ENCODE results near the gene CHST13.

The CHST13 gene

GRCh38 chr3:126488185-126488584 lies 35.8 kb upstream of the CHST13 start:
- Histone ChIP-seq H3K4me3 (ENCODE audit: low read depth, low read length) (no peak overlapping the region), H3K9me3 (ENCODE audit: control insufficient read depth, insufficient read depth, low read depth, low read length) (no peaks in the 10 kb centered on the region), H3K36me3 (ENCODE audit: control insufficient read depth in 2 of 2, insufficient read depth in 1 of 2, low read length in 2 of 2) (no peaks in the 10 kb centered on the region), H3K4me1 (ENCODE audit: control insufficient read depth, insufficient read depth, low read length) (no peaks in the 10 kb centered on the region), H3K27ac (ENCODE audit: extremely low read depth, low read depth, low read length) (no peak overlapping the region)
- CTCF ChIA-PET = interaction anchor here (0.6 kb wide), 1 partner anchor 33 kb away, joined by 3 read pairs; no protein-coding TSS in a partner anchor
- POLR2A ChIA-PET = no interaction called here
- TF ChIP-seq HOXD13 (CRISPR knock-in tag; IDR thresholded peaks at IDR 0.05; ENCODE audit: borderline replicate concordance) (no peak), REST (tag by site-specific recombination; IDR thresholded peaks at IDR 0.05) (peak; percentile 45; the same call in 1 of the 2 replicates), ZNF791 (tag by site-specific recombination; IDR thresholded peaks at IDR 0.05) (no peak)

- Histone ChIP-seq H3K4me3 (ENCODE audit: low read depth, low read length) (no peak overlapping the region), H3K27ac (ENCODE audit: extremely low read depth, low read depth, low read length) (no peak overlapping the region), H3K4me1 (ENCODE audit: control insufficient read depth, insufficient read depth, low read length) (no peaks in the 10 kb centered on the region), H3K9me3 (ENCODE audit: control insufficient read depth, insufficient read depth, low read depth, low read length) (no peaks in the 10 kb centered on the region), H3K36me3 (ENCODE audit: control insufficient read depth in 2 of 2, insufficient read depth in 1 of 2, low read length in 2 of 2) (no peaks in the 10 kb centered on the region)
- TF ChIP-seq ZNF292 (tag by site-specific recombination; IDR thresholded peaks at IDR 0.05; ENCODE audit: borderline replicate concordance, low read depth) = no peak
- TF ChIP-seq BCL6B (tag by site-specific recombination; IDR thresholded peaks at IDR 0.05) = no peak
- TF ChIP-seq ZNF843 (tag by site-specific recombination; IDR thresholded peaks at IDR 0.05) = no peak
- TF ChIP-seq ZNF518A (tag by site-specific recombination; conservative IDR thresholded peaks at IDR 0.05; ENCODE audit: low read depth) = no peak
- no peak for TF ChIP-seq ZNF248 (tag by site-specific recombination; IDR thresholded peaks at IDR 0.05)
- TF ChIP-seq ZFHX2 (tag by site-specific recombination; conservative IDR thresholded peaks at IDR 0.05) = no peak
- no peak for TF ChIP-seq ZNF768 (tag by site-specific recombination; IDR thresholded peaks at IDR 0.05)
- no peak for TF ChIP-seq ZNF514 (tag by site-specific recombination; IDR thresholded peaks at IDR 0.05)
- ChIA-PET POLR2A (no interaction called here), CTCF (no interaction called here)
These were observed 34.9 kb upstream of the CHST13 start for GRCh38 chr3:126488886-126489569.
